Body of pancreas (tissue), 4 donors: Measurements from ENCODE around the gene PFN3. TPM values are rescaled to one million over a fixed set of nuclear protein-coding genes. Genes with fewer than 3 reads are reported as not detected.

Source experiments
- ATAC-seq: fragments of 150-250 bp; one replicate; pipeline ENCODE4 v1.9.1; 2016
- DNase-seq, 4 donors: peaks; one replicate each; pipeline ENCODE4 v3.0.0-alpha.2; 2019
- H3K27ac ChIP-seq, 4 donors: fragments of 200-600 bp; sonication (generic); 1 replicate in 3 of 4; 2 replicates in 1 of 4; pipeline versions ENCODE4 v1.5.1 to v1.6.1; 2016 to 2019; ENCODE audit warnings: mild to moderate bottlenecking in 1 of 4, mixed read lengths in 1 of 4, moderate library complexity in 1 of 4
- H3K27me3 ChIP-seq, 2 donors: fragments of 200-600 bp; sonication (generic); one replicate each; pipeline ENCODE4 v1.6.0; 2016; ENCODE audit warnings: mild to moderate bottlenecking in 1 of 2
- H3K36me3 ChIP-seq, 2 donors: fragments of 200-600 bp; sonication (generic); replicated peaks in 1 of 2; 2 replicates each; pipeline ENCODE4 v1.5.1; 2016; ENCODE audit warnings: low read depth in 2 of 2; ENCODE audit not compliant: insufficient read depth in 1 of 2
- H3K4me1 ChIP-seq: fragments of 200-600 bp; sonication (generic); one replicate; pipeline ENCODE4 v1.6.0; 2016
- H3K4me3 ChIP-seq, 2 donors: fragments of 200-600 bp; sonication (generic); 1 replicate in 1 of 2; 2 replicates in 1 of 2; pipeline ENCODE4 v1.5.1; 2016 to 2019
- H3K9me3 ChIP-seq, 3 donors: fragments of 200-600 bp; sonication (generic); 1 replicate in 2 of 3; 2 replicates in 1 of 3; pipeline ENCODE4 v1.5.1; 2016
- POLR2A ChIP-seq, 3 donors: fragments of 450-650 bp; IDR thresholded peaks; one replicate each; pipeline ENCODE4 v1.6.1; 2016; ENCODE audit warnings: antibody characterized with exemption in 3 of 3, mild to moderate bottlenecking in 2 of 3
- WGBS, 2 donors: methylation state at CpG; one replicate each; pipeline ENCODE4 v1.1.5; 2017; 5-methylcytosine and 5-hydroxymethylcytosine counted together
- intact Hi-C: fragments of 100-400 bp; cut with DNase I; formaldehyde crosslinking; loops from one replicate; pipeline ENCODE4 v1.15.1; 2023
- total RNA-seq, 2 donors: library from RNA; depleted of rRNA; stranded (reverse); fragments of >200 nt; gene quantifications; one replicate each; pipeline ENCODE4 v1.1.0, GENCODE V29; 2016
- TF ChIP-seq, protein P1 (sequence below), 7 experiments: fragments of 450-650 bp in 4 of 7; fragments of 200-600 bp in 3 of 7; sonication (generic) in 3 of 7; IDR thresholded peaks; one replicate each; pipeline ENCODE4 v1.5.1; 2016 to 2019; ENCODE audit warnings: antibody characterized with exemption in 7 of 7

The PFN3 gene
- total RNA-seq, 2 donors from 2014 or later: not detected

- Histone ChIP-seq H3K4me3 (no peak overlapping the region), H3K27ac (no peak overlapping the region), H3K36me3 (no peaks in the 10 kb centered on the region), H3K27me3 (no peaks in the 10 kb centered on the region), H3K4me1 (no peaks in the 10 kb centered on the region), H3K9me3 (no peaks in the 10 kb centered on the region)
- peak in 1 of 3 donors; percentile 5 for TF ChIP-seq POLR2A (IDR thresholded peaks at IDR 0.05)
- TF ChIP-seq, protein P1, sequence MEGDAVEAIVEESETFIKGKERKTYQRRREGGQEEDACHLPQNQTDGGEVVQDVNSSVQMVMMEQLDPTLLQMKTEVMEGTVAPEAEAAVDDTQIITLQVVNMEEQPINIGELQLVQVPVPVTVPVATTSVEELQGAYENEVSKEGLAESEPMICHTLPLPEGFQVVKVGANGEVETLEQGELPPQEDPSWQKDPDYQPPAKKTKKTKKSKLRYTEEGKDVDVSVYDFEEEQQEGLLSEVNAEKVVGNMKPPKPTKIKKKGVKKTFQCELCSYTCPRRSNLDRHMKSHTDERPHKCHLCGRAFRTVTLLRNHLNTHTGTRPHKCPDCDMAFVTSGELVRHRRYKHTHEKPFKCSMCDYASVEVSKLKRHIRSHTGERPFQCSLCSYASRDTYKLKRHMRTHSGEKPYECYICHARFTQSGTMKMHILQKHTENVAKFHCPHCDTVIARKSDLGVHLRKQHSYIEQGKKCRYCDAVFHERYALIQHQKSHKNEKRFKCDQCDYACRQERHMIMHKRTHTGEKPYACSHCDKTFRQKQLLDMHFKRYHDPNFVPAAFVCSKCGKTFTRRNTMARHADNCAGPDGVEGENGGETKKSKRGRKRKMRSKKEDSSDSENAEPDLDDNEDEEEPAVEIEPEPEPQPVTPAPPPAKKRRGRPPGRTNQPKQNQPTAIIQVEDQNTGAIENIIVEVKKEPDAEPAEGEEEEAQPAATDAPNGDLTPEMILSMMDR (IDR thresholded peaks at IDR 0.05): peak; percentile 92 to 98 (median 97)
- intact Hi-C loops: no loop called here
- ATAC-seq (peak; percentile 94), DNase-seq (peak; percentile 89 to 93 (median 90))
- 26 to 51% methylated on average over 8 to 13 of the region's 13 CpGs for WGBS, 2 donors
Measured at GRCh38 chr5:177390363-177391300, 9.8 kb downstream of the PFN3 start.

DNA sequence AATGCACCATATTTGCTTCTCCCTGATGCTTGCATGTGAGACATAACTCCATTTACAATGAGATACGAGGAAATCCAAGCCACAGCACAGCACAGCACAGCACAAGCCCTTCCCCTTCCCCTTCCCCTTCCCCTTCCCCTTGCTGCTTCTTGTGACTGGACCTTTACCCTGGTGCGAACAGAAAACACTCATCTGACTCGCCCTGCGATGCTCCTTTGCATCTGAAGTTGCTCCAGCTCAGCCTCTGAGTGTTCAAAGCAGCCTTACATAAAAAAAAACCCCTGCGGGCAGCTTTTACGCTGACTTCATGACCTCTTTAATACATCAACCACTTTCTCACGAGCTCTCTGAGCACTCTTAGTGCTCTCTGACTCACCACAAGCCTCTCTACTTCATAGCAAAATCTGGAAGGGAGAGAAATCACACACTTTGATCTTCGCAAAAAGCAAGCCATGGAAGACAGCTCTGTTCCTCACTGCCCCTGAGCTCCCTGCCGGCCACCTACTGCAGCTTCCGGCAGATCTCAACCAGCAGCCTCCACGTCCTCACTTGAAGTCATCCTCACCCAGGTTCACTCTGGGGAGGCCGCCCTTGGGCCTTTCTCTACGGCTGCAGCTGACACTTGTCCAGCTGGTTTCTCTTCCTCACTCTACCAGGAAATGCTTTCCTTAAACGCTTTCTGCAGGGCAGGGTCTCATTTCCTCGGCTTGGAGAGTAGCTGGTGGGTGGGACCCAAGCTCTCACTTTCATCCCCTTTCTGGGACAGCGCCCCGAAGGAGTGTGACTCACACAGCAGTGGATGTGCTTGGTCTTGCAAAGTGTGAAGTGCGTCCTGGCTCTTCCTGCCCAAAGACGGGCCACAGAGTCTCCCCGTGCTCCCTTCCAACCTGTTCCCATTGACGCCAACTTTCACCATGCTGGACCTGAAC, 11.0 kb downstream of the PFN3 start:
- intact Hi-C loops: loop anchor here (5.0 kb wide), 1 partner anchor 113 kb away; no protein-coding TSS in a partner anchor
- Histone ChIP-seq H3K4me3 (no peak overlapping the region), H3K9me3 (no peaks in the 10 kb centered on the region), H3K27ac (peak overlapping the region in 1 of 4 donors; percentile 19), H3K36me3 (no peaks in the 10 kb centered on the region), H3K4me1 (no peaks in the 10 kb centered on the region), H3K27me3 (no peaks in the 10 kb centered on the region)
- ATAC-seq (no peak), DNase-seq (peak in 1 of 4 donors; percentile 40)
- TF ChIP-seq, protein P1 (IDR thresholded peaks at IDR 0.05): no peak
- TF ChIP-seq POLR2A (IDR thresholded peaks at IDR 0.05): no peak
- 48 to 62% methylated on average over 16 to 21 of the region's 21 CpGs for WGBS, 2 donors

DNA sequence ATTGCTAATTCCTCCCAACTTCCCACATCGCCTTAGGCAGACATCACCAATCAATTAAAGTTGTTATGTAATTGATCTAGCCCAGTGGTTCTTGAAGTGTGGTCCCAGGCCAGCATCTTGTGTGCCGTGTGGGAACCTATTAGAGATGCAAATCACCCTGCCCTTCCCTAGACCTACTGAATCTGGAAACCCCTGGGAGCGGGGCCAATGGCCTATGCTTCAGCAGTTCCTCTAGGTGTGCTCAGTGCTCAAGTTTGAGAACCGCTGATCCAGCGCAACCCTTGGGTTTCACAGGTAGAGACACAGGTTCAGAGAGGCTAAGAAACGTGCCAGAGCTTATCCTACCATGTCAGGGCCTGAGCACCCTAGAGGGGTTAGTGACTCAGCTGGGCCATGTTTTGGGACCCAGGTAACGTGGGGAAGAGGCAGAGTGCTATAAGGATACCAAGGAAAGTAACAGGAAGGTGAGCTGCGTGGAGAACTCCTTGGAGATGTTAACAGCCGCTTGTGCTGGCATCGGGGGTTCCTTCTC, 11.9 kb downstream of the PFN3 start:
- TF ChIP-seq, protein P1 (IDR thresholded peaks at IDR 0.05): no peak
- no peak for TF ChIP-seq POLR2A (IDR thresholded peaks at IDR 0.05)
- Histone ChIP-seq H3K4me1 (no peaks in the 10 kb centered on the region), H3K9me3 (no peaks in the 10 kb centered on the region), H3K27me3 (no peaks in the 10 kb centered on the region), H3K4me3 (no peak overlapping the region), H3K36me3 (no peaks in the 10 kb centered on the region), H3K27ac (no peak overlapping the region)
- DNase-seq (no peak), ATAC-seq (no peak)
- intact Hi-C loops: loop anchor here (5.0 kb wide), 1 partner anchor 114 kb away; no protein-coding TSS in a partner anchor
- 78 to 85% methylated on average over 10 of the region's 10 CpGs for WGBS, 2 donors

GRCh38 chr5:177387405-177387804, 13.1 kb downstream of the PFN3 start:
- Histone ChIP-seq H3K9me3 (no peaks in the 10 kb centered on the region), H3K4me3 (no peak overlapping the region), H3K4me1 (peaks cover 5% of the 10 kb centered on the region), H3K27ac (no peak overlapping the region), H3K36me3 (no peaks in the 10 kb centered on the region), H3K27me3 (no peaks in the 10 kb centered on the region)
- no peak for ATAC-seq
- intact Hi-C loops: loop anchor here (5.0 kb wide), 1 partner anchor 115 kb away; no protein-coding TSS in a partner anchor
- 63 to 73% methylated on average over 13 to 14 of the region's 14 CpGs for WGBS, 2 donors
- no peak for TF ChIP-seq POLR2A (IDR thresholded peaks at IDR 0.05)
- TF ChIP-seq, protein P1 (IDR thresholded peaks at IDR 0.05): no peak
- DNase-seq: no peak
